ENCODE data around the gene HDAC11.

HDAC11 gene

DNA sequence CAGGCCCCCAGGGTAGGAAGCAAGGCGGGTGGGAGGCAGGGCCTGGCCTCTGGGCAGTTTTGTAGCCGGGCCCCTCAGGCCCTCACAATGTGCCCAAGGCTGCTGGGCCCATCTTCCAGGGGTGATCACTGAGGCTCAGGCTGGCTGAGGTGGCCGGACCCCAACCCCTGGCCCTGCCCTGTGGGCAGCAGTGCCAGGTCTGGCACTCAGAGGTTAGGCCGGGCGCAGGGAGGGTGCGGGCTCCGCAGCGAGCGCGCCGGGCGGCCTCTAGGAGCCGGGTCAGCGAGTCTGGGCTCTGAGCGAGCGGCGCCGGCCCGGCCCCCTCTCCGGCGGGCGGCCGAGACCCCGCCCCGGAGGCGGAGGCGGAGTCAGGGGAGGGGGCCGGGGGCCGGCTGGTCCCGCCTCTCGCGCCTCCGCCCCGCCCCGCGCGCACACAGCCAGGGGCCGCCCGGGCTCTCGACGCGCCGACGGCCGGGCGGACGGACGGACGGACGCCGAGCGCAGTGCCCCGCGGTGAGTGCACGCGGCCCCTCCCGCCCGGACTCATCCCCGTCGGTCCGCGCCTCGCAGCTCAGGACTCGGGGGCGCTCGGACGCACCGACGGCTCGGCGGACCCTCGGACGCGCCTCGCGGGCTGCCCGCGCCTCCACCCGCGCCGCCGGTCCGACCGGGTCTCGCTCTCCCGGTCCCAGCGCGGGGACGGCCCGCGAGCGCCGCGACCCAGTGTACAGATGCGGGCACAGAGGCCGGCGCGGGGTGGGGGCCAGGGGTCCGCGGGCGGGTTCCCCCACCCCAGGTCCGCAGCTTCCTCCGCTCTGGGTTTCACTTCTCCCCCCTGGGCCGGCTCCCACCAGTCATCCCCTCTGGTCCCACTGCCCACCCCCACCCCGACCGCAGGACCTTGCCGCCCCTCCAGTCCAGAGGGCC lies 68.9 kb downstream of the HDAC11 start, which contains the start of gene FBLN2:
Gene FBLN2 (plus strand): TSS at position 430 of the 927 bp plus-strand sequence. CDS start 21,231 bp downstream, outside the sequence.
- TF ChIP-seq ZNF274 (IDR thresholded peaks at IDR 0.05; ENCODE audit: low read depth, low read length), result no peak
- no peak within 1 kb of the TSS for H3K4me3 ChIP-seq (ENCODE audit: low read length)

- no peak for TF ChIP-seq ZNF274 (IDR thresholded peaks at IDR 0.05; ENCODE audit: low read depth, low read length)
- H3K4me3 ChIP-seq (ENCODE audit: low read length), result no peak overlapping the region
Measured at GRCh38 chr3:13549623-13550422, 69.7 kb downstream of the HDAC11 start.

GRCh38 chr3:13550423-13550690 lies 70.3 kb downstream of the HDAC11 start:
- H3K4me3 ChIP-seq (ENCODE audit: low read length), result no peak overlapping the region
- no peak for TF ChIP-seq ZNF274 (IDR thresholded peaks at IDR 0.05; ENCODE audit: low read depth, low read length)

- no peak for TF ChIP-seq ZNF274 (IDR thresholded peaks at IDR 0.05; ENCODE audit: low read depth, low read length)
- H3K4me3 ChIP-seq (ENCODE audit: low read length), result no peak overlapping the region
Measured at GRCh38 chr3:13550791-13551360, 70.8 kb downstream of the HDAC11 start.

- no peak overlapping the region for H3K4me3 ChIP-seq (ENCODE audit: low read length)
- TF ChIP-seq ZNF274 (IDR thresholded peaks at IDR 0.05; ENCODE audit: low read depth, low read length), result no peak
Measured at GRCh38 chr3:13552857-13553652, 72.9 kb downstream of the HDAC11 start.

GRCh38 chr3:13553686-13554085 lies 73.6 kb downstream of the HDAC11 start:
- no peak for TF ChIP-seq ZNF274 (IDR thresholded peaks at IDR 0.05; ENCODE audit: low read depth, low read length)
- H3K4me3 ChIP-seq (ENCODE audit: low read length), result no peak overlapping the region

DNA sequence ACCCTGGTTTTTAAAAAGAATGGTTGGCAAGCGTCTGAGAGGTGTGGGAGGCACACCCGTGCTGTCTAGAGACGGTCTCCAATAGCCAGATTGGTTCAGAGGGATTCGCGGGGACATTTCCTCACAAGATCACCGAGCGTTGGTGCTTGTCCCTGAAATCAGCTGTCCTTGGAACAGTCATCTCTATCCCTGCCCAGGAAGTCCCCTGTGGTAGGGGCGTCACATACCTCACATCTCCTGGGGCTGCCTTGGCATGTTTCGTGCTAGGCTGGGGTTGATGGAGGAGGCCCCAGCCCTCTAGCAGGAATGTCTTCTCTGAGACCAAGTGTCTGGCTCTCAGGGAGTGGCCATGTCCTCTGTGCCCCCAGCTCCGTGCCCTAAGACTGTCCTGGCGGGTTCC lies 75.6 kb downstream of the HDAC11 start:
- no peak overlapping the region for H3K4me3 ChIP-seq (ENCODE audit: low read length)
- no peak for TF ChIP-seq ZNF274 (IDR thresholded peaks at IDR 0.05; ENCODE audit: low read depth, low read length)

All from GM08714 (cell line).